ENCODE data around the gene LAD1. TPM values are rescaled to one million over a fixed set of nuclear protein-coding genes. Genes with fewer than 3 reads are reported as not detected.

LAD1 gene
- total RNA-seq, 1 donor from 2014 or later: 0.68 TPM

DNA sequence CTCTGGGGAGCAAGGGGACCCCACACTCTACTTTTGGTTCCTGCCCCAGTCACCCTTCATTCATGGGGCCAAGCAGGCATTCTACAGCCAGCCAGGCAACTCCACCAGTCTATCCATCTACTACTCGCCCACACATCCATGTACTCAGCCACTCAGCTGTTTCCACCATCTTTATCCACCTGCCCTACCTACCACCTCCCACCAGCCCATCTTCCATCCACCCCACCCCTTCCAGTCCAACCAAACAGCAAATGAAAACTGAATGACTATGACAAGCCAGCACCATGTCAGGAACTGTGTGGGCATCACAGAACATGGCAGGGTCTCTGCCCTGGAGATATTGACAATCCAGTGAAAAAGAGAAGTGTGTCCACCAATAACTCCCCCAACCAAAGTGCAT is 7.9 kb downstream of the LAD1 start:
- no peak for DNase-seq

DNA sequence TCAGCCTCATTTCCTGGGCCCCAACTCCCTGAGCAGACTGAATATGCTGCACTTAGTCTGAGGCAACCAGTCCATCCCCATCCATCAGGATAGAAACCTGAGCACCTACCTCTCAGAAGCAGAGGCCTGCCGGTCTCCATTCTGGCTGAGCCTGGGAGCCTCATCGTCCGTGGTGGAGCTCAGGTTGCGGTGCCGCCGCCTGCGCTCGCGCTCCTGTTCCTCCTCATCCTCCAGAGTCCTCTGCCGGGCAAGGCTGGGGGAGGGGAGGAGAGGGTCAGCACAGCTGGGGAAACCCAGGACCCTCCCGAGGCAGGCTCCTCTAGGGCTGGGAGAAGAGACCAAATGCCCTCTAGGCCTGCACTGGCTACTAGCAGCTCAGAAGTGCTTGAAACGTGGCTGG is 10.1 kb downstream of the LAD1 start:
- DNase-seq: no peak

DNA sequence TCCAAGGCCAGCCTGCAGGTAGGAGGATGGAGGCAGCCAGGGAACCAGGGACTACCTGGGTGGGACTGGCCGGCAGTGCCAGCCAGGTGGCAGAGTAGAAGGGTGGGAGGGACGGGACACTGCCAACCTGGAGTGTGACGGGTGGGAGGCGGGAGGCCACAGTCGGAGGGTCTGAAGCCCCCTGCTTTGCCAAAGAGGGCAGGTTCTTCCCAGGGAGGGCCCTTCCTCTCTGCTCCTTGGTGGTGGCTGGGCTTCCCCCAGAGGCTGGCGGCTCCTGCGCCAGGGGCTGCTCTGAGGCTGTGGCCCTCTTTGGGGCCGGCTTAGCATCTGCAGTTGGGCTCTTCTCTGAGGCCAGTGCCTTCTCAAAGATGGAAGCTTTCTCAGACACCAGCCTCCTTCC is 12.9 kb downstream of the LAD1 start:
- DNase-seq: no peak

DNA sequence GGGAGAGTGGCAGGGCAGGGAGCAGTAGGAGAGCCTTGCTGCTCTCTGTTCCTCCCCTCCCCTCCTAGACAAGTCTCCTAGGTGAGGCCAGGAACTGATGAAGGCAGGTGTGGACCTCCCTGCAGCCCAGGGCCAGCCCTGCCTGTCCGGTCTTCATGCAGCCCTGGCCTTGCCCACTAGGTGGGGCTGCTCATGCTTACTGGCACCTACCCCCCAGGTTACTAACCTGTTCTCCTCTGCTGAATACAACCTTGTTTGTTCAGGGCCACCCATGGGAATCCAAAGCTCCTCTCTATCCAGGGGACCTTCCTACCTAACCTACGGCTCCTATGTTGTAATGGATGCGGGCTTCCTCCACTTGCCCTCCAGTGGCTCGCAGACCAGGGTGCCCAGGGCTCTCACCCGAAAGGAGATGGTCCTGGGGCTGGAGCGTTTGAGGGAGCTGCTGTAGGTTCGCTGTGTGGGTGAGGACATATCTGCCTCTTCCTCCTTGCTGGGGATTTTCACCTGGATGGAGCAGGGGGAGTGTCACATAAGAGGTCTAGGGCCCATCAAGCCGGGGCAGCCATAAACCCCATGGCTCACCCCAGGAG is 13.7 kb downstream of the LAD1 start:
- peak; percentile 63 for DNase-seq

DNA sequence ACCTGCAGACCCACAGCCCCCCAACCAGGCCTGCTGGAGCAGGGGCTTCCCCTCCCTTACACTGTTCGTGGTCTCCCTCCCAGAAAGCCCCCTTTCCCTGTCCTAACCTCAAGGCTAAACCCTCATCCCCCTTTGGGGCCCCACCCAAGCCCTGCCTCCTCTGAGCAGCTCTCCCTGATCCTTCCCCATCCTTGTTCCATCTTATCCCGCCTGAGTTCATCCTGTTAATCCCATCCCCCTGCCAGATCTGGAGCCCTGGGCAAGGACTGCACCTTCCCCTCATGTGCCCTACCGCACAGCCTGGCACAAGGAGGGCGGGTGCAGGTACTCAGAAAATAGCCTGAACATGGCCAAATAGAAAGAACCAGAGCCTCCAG is 14.7 kb downstream of the LAD1 start:
- no peak for DNase-seq

DNA sequence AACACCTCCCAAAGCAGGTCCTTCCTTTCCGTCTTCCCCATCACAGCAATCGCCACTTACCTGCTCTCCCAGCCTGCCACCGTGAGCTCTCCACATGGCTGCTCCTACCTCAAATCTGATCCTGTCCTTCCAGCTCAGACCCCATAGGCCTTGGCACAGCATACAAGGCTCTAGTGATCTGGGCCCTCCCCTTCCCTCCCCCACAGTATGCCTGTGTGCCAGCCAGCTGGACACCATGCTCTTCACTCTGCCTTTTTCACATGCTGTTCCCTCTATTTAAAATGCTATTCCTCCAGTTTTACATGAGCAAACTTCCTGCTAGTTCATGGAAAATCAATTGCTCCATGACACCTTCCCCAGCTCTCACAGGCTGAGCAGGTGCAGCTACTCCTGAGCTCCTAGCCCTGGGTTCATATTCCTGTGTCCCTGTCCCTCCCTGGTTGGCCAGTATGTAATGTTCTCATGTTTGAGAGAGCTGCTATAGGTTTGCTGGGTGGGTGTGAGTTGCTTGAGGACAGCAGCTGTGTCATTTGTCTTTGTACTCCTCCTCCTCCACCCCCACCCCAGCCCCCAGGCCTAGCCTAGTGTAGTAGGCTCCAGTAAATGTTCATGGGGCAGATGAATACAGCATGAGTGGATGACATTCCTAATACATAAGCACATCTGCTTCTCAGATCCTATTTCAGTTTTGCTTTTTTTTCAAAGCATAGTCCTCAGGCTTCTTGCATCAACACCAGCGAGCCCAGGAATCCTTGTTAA is 15.3 kb downstream of the LAD1 start:
- DNase-seq: no peak

DNA sequence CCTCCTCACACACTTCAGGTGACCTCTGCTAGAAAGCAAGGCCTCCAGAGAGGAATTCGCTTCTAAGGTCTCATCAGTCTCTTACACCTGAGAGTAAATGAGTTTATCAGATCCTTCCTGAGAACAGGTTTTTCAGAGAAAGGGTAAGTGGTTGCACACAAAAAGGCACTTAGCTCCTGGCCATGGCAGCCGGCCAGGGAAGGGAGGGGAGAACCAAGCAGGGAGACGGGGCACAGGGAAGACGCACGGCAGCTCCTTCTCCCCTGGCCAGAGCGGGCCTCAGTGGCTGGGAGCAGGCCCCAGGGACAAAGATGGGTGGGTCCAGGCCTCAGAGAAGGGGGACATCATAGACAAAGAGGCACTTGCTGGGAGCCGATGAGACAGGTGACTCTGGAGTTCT is 18.0 kb downstream of the LAD1 start:
- no peak for DNase-seq

DNA sequence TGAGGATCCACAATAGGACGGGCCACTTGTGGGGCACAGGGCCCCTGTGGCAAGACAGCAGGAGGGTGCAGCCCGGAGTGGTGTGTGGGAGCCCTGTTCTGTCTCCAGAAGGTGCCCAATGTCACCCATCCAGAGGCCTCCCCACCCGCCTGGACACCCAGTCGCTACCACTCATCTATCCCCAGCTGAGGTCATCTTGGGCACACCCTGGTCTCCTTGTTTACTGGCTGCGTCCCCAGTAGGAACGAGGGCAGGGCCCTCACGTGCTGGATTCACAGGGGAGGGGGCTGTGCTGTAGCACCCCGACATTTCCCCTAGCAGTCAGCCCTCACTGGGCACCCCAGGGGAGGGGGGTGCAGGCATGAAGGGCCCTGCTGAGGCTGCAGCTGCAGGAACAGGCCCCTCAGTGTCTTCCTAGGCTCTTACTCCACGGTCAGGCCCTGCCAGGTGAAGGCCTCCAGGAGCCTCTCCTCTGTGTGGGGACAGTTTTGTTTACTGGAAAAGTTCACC is 19.3 kb downstream of the LAD1 start:
- no peak for DNase-seq

DNA sequence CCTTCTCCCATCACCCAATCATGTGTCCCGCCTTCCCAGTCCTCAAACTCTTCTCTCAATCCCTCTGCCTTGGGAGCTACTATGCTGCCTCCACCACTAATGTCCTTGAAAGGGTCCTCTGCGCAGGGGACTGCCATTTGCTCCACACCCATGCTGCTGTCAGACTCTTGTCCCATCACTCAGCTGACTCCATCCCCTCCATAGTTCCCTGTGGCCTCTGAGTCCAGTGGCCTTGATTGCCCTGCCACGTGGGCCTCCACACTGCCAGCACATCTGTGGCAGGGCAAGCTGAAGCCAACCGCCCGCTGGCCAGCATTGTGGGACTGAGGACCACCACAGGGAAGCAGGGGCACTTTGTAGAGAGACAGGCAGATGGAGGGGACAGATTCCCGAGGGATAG is 20.3 kb downstream of the LAD1 start:
- DNase-seq: no peak

DNA sequence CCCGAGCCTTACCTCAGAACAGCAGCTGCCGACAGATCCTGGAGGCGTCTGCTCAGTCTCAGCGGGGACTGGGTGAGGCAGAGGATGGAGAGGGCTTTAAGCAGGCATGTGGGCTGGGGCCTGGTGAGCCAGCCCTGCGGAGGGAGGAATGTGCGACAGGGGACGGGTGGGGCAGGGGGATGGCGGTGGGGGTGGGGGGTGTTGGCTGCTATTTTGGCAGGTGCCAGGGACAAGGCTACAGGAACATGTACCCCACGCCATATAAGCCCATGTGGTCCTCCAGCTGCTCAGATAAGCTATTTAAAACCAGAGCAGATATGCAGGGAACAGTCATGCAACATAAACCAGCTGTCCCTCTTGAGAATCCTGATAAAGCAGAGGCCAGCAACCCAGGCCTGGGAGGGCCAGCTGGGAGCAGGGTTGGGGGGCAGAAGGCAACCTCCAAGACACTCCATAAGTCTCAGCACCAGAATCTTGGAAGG is 21.5 kb downstream of the LAD1 start, which contains the start of gene TNNT2:
TSS of gene TNNT2 (minus strand) at position 70 of the 482 bp plus-strand sequence. CDS start 4,426 bp downstream, outside the sequence.
- DNase-seq: no peak

DNA sequence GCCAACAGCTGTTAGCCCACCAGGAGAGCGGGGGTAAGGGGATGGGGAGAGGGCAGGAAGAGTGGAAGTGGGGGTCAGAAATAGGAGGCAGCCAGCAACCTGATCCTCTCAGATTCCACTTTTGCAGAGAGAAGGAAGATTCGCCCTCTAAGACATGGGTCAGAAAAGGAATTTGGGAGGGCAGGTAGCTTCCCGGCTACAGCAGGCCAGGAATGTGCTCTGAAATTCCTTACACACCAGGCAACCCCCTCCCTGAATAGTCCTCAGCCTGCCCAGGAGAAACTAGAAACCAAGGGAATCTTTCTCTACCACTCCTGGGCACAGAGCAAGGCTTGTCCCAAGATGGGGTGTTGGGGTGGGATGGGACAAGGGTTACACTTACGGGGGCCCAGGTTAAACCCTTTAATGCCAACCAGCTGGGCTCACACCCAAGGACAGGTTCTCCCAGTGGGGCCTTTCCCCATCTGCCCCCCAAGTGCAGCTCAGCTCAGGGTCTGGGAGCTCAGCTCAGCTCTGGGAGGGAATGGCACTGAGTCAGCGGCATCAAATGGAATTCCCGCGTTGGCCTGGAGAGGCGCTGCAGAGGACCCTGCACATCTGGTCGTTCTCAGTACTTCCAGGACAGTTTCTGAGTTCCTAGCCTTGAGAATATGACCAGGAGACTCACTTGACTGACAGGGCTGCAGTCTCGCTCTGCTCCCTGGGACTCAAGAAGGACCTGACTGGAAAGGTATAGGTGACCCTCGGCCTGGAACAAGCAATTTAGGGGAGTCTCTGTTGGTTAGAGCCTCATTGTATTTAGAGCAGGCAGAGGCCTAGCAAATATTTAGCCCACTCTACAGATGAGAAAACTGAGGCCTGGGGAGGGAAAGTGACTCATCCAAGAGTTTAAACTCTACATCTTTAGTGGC is 22.4 kb downstream of the LAD1 start:
- peak; percentile 57 for DNase-seq

DNA sequence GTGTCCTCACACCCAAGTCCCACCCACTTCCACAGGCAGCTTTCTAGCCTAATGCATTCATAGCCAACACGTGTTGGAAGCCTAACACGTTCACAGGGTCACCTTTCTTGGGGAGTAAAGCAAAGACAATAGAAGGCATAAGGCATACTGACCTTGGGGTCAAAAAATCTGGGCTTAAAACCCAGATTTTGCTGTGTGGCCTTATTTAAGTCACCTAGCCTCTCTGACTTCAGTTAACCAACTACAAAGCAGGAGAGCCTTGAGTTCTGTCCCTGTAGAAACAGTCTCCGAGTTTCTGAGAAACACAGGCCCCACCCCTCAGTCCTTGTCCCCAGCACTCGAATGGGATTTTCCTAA is 23.0 kb downstream of the LAD1 start:
- DNase-seq: no peak

DNA sequence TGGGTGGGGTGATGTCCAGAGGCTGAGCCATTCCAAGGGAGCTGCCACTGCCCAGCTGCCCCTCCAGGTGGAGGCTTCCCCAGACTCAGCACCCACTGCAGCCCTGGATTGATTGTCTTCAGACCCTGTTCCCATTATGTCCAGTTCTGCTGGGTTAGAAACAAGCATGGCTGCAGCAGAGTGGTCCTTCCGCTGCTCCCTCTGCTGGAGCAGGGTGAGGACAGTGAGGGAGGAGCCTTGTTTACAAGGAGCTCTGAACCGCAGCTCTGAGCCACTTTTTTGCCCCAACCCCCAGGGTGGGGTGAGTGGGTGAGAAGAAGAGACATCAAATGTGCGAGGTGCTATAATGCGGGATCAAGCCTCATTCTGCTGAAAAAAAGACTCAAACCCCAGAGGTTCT is 24.0 kb downstream of the LAD1 start:
- no peak for DNase-seq

DNA sequence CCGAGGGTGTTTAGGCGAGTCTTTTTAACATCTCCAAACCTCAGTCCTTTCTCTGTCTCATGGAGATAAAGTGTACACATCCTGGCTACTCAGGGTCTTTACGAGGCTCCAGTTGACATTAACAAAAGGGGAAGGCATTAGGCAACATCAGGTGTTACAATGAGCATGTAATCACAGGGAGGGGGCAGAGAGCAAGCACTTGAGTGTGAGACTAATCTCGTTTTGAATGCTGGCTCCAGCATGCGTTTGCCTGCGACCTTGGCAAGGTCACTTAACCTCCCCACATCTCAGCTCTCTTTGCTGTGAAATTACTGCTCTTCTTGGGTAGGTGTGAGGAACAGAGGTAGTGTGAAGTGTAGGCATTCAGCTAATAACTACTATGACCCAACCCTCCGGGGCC is 24.8 kb downstream of the LAD1 start:
- no peak for DNase-seq

DNA sequence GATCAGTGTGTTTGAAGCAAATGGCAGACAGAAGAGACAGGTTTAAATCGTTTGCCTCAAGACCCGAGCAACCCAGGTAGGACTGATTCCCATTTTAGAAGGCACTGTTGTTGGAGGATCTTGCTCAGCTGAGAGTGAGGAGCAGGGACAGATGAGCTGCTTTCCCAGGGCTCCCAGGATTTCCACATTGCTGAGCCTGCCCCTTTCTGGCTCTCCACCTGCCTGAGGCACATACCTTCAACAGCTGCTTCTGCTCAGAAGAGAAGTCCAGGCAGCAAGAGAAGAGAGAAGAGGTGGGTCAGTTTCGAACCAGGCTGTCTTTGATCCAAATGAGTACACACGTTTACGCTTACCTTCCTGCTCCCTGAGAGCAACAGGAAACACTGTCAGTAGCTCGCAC is 27.3 kb downstream of the LAD1 start:
- DNase-seq: no peak

DNA sequence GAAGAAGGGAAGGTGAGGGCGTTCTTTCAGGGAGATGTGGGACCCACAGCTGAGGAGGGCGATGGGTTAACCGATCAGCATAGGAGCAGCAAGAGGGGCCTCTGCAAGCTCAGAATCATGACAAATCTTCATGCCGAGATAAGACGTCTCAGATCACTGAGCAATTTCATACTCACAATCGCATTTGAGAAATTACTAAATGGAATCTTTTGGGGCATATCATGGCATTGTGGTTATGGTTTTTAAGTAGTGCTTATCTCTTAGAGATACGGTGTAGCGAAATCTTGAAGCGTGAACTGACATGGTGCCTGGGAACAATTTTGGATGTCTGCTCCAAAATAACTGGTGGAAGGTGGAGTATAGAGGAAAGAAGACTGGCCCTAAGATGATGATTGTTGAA is 27.8 kb downstream of the LAD1 start:
- no peak for DNase-seq

DNA sequence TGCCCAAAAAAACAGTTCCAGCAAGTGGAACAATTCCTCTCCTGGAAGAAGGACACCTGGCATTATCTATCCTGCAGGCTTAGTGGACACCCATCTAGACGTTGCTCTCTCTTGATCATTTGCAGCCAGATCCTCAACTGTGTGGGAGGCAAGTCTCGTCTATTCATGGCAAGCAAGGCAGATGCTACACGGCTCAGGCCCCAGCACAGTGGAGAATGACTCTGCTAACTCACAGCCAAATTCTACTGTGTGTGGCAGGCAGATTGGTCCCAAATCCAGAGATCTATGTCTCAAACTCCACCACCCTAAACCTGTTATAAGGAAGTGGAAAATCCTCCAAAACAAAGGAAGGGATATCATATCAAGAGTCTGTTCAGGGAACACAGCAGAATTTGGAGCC is 28.6 kb downstream of the LAD1 start:
- DNase-seq: no peak

DNA sequence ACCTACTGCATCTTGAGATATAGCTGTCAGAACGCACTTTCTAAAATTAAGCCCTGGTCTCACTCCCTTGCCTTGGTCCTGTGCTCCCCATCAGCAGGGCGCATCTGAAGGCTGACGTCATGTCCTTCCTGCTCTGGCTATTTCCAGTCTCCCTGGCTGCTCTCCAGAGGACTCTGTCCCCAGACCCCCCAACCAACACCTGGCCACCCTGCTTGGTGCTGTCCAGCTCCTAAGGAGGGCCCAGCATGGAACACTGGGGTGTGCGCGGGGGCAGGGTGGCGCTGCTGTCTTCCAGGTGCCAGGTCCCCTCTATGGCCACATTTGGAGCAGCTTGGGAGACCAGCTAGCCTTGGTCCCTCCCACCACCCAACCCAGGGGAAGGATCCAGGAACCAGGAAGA is 29.9 kb downstream of the LAD1 start:
- DNase-seq: peak; percentile 28

DNA sequence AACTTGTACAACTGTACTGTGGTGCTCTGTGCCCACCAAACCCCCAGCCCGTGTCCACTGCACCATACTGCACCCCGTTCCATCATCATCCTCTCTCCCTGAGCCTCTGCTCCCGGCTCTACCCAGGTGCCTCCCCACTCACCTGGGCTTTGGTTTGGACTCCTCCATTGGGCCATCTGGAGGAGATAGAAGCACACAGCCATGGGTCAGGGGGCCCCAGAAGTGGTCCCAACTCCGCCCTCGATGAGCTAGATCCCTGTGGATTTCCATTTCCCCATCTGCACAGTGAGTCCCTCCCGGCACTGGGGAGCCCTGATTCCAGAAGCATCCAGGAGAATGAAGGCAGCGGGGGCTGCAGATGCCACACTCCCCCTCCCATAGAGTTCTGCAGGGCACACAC is 32.4 kb downstream of the LAD1 start:
- no peak for DNase-seq

DNA sequence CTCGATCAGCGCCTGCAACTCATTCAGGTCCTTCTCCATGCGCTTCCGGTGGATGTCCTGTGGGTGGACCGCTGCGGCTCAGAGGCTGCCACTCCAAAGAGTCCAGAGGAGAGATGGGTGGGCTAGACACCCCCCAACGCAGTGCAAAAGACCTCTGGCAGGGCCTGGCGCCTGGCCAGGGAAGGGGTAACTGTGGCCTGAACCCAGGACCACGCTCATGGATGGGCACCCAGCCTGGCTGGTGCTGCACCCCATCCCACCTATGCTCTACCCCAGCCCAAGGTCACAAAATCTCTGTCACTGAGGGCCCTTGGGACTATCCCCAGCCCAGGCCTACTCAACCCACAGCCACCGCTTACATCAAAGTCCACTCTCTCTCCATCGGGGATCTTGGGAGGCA is 33.9 kb downstream of the LAD1 start:
- no peak for DNase-seq

DNA sequence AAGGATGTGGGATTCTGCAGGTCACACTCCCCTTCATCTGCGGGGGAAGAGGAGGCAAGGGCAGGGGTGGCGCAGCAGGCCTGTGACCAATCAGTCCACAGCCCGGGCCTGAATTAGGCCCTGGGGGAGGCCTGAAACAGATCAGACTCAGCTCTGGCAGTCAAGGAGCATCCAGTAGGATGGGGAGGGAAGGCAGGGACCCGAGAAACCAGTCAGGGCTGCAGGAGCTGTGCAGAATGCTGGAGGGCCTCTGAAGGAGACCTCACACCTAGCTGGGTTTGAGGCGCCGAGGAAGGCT is 34.4 kb downstream of the LAD1 start:
- DNase-seq: no peak

DNA sequence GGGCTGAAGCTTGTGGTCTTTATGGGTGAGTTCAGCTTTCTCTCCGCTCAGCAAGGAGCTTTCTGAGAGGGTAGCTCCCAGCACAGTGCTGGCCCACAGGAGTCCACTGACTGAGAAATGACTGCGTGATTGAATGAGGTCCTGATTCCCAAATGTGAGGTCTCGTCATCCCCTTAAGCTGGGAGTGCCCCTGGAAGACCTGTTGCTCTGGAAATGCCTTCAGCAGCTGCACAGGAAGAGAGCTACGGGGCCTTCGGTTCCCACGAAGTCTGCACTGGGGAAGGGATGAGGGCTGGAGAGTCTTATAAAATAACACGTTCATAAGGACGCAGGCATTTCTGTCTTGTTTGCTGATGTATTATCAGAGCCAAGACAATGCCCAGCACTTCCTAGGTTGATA is 35.7 kb downstream of the LAD1 start:
- peak; percentile 37 for DNase-seq

DNA sequence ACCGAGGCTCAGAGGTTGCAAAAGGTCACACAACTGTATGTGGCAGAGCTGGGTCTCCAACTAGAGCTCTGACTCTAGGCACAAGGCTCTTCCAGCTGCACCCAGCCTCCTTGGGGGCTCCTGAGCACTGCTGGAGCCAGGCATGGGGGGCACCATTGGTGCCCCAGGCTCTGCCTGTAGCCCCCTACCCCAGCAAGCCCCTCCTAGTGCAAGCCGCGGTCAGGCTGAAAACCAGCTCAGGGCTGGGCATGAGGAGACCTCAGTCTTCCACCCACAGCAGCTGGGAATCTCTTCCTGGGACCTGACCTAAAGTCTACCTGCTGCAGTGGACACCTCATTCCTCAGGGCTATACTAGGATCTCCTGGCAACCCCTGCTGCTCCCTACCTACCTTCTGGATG is 36.2 kb downstream of the LAD1 start:
- DNase-seq: no peak

Data from dermis blood vessel endothelial cell (primary cell).